H1 (cell line): ENCODE results near the gene SLC51B. TPM values are rescaled to one million over a fixed set of nuclear protein-coding genes. Genes with fewer than 3 reads are reported as not detected.

Experiments used
- ASH2L ChIP-seq: fragments of 200-600, 300-600 bp; sonication (generic); IDR thresholded peaks from one replicate; pipeline ENCODE4 v1.7.1; 2017; ENCODE audit warnings: low read length
- CHD1 ChIP-seq: IDR thresholded peaks from 2 replicates; pipeline ENCODE4 v1.6.1; 2012; ENCODE audit warnings: low read depth, low read length, improper control_type of control experiment
- CREB1 ChIP-seq: IDR thresholded peaks from 2 replicates; pipeline ENCODE4 v1.6.1; 2012; ENCODE audit warnings: inconsistent platforms
- polyA plus RNA-seq, 7 experiments: library from polyadenylated mRNA; depleted of rRNA in 3 of 7; stranded (reverse) in 5 of 7; unstranded in 2 of 7; fragments of >200 nt in 5 of 7; fragments of 200-250 nt in 2 of 7; gene quantifications; 1 replicate in 5 of 7; 2 replicates in 1 of 7; 4 replicates in 1 of 7; pipeline versions ENCODE4 v1.2.1 to v1.2.3, GENCODE V29; 2011 to 2013; ENCODE audit warnings: missing spikeins in 2 of 7, mixed read lengths in 2 of 7
- total RNA-seq: library from RNA; stranded (reverse); fragmentation: NEBNext Ultra II Directional; extraction: Animal tissue kit (Norgen Biotek cat#: 25700); gene quantifications from 2 replicates; pipeline ENCODE4 v1.2.1, GENCODE V29; 2021
- TF ChIP-seq, protein P1 (sequence below): IDR thresholded peaks from 2 replicates; pipeline ENCODE4 v1.6.1; 2011; ENCODE audit warnings: low read depth, mild to moderate bottlenecking, low read length; ENCODE audit not compliant: insufficient read depth
- TF ChIP-seq, protein P2 (sequence below): IDR thresholded peaks from 2 replicates; pipeline ENCODE4 v1.6.1; 2012; ENCODE audit warnings: low read length, inconsistent platforms
- TF ChIP-seq, protein P3 (sequence below): IDR thresholded peaks from 2 replicates; pipeline ENCODE4 v1.6.1; 2012; ENCODE audit warnings: inconsistent platforms

Gene SLC51B
- total and polyA plus RNA-seq, 2 of the 8 experiments (the other 6 are each of a cell fraction or from before 2014, with no cell fraction given) = not detected

DNA sequence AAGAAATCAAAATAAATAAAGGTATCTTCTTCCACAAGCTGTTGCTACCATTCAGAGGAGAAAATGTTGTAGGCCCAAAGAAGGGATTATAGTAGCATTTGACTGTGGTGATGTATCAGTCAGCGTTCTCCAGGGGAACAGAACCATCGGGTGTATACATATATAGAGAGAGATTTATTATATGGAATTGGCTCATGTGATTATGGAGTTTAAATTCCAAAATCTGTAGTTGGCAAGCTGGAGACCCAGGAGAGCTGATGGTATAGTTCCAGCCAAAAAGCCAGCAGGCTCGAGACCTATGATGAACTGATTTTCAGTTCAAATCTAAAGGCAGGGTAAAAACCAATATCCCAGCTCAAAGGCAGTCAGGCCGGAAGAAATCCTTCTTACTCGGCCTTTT, 48.1 kb upstream of the SLC51B start (continued):
- TF ChIP-seq CHD1 (no peak), CREB1 (no peak), ASH2L (no peak)
- TF ChIP-seq, protein P1, sequence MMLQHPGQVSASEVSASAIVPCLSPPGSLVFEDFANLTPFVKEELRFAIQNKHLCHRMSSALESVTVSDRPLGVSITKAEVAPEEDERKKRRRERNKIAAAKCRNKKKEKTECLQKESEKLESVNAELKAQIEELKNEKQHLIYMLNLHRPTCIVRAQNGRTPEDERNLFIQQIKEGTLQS = no peak
- TF ChIP-seq, protein P2, sequence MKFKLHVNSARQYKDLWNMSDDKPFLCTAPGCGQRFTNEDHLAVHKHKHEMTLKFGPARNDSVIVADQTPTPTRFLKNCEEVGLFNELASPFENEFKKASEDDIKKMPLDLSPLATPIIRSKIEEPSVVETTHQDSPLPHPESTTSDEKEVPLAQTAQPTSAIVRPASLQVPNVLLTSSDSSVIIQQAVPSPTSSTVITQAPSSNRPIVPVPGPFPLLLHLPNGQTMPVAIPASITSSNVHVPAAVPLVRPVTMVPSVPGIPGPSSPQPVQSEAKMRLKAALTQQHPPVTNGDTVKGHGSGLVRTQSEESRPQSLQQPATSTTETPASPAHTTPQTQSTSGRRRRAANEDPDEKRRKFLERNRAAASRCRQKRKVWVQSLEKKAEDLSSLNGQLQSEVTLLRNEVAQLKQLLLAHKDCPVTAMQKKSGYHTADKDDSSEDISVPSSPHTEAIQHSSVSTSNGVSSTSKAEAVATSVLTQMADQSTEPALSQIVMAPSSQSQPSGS = no peak
- TF ChIP-seq, protein P3, sequence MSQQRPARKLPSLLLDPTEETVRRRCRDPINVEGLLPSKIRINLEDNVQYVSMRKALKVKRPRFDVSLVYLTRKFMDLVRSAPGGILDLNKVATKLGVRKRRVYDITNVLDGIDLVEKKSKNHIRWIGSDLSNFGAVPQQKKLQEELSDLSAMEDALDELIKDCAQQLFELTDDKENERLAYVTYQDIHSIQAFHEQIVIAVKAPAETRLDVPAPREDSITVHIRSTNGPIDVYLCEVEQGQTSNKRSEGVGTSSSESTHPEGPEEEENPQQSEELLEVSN = no peak
